Spleen (tissue), 11 donors: ENCODE data around the gene APOA5. TPM values are rescaled to one million over a fixed set of nuclear protein-coding genes. Genes with fewer than 3 reads are reported as not detected.

ENCODE experiments used
- DNase-seq: peaks from one replicate; pipeline ENCODE4 v3.0.0-alpha.2; 2020
- H3K27ac ChIP-seq, 8 donors: fragments of 200-600 bp; sonication (generic) in 7 of 8; 1 replicate in 4 of 8; 2 replicates in 4 of 8; pipeline versions ENCODE4 v1.5.0 to v1.8.0; 2016 to 2021; ENCODE audit warnings: inconsistent platforms in 4 of 8, mild to moderate bottlenecking in 4 of 8, moderate library complexity in 1 of 8
- H3K27me3 ChIP-seq, 7 donors: fragments of 200-600 bp; sonication (generic) in 6 of 7; replicated peaks in 1 of 7; 1 replicate in 4 of 7; 2 replicates in 3 of 7; pipeline versions ENCODE4 v1.5.0 to v1.8.0; 2016 to 2021; ENCODE audit warnings: inconsistent platforms in 3 of 7, mild to moderate bottlenecking in 1 of 7
- H3K36me3 ChIP-seq, 6 donors: fragments of 200-600 bp; sonication (generic) in 5 of 6; 1 replicate in 4 of 6; 2 replicates in 2 of 6; pipeline versions ENCODE4 v1.5.0 to v1.8.0; 2016 to 2021; ENCODE audit warnings: inconsistent platforms in 2 of 6
- H3K4me1 ChIP-seq, 6 donors: fragments of 200-600 bp; sonication (generic) in 5 of 6; 1 replicate in 3 of 6; 2 replicates in 3 of 6; pipeline versions ENCODE4 v1.5.0 to v1.8.0; 2016 to 2021; ENCODE audit warnings: inconsistent platforms in 3 of 6
- H3K4me3 ChIP-seq, 8 donors: fragments of 200-600 bp; sonication (generic) in 7 of 8; 1 replicate in 4 of 8; 2 replicates in 4 of 8; pipeline versions ENCODE4 v1.5.0 to v1.8.0; 2016 to 2021; ENCODE audit warnings: inconsistent platforms in 4 of 8, mild to moderate bottlenecking in 4 of 8, moderate library complexity in 2 of 8
- H3K9me3 ChIP-seq, 8 donors: fragments of 200-600 bp; sonication (generic) in 7 of 8; 1 replicate in 4 of 8; 2 replicates in 4 of 8; pipeline versions ENCODE4 v1.5.0 to v1.8.0; 2016 to 2021; ENCODE audit warnings: inconsistent platforms in 4 of 8
- CTCF ChIP-seq, 11 experiments: fragments of 200-600 bp in 7 of 11; fragments of 450-650 bp in 4 of 11; sonication (generic) in 4 of 11; IDR thresholded peaks in 8 of 11; conservative IDR thresholded peaks in 3 of 11; 1 replicate in 7 of 11; 2 replicates in 4 of 11; pipeline versions ENCODE4 v1.4.0 to v1.8.0; 2016 to 2021; ENCODE audit warnings: antibody characterized with exemption in 11 of 11, inconsistent platforms in 4 of 11, mild to moderate bottlenecking in 1 of 11
- POLR2A ChIP-seq, 3 donors: fragments of 450-650 bp; IDR thresholded peaks; one replicate each; pipeline ENCODE4 v1.5.1; 2017; ENCODE audit warnings: antibody characterized with exemption in 3 of 3, mild to moderate bottlenecking in 1 of 3
- POLR2AphosphoS5 ChIP-seq, 3 donors: sonication (generic); formaldehyde crosslinking; IDR thresholded peaks; one replicate each; pipeline ENCODE4 v1.5.1; 2017; ENCODE audit warnings: antibody characterized with exemption in 3 of 3
- WGBS, 5 donors: extraction: QIAGEN DNeasy Blood & Tissue Kit in 3 of 5; methylation state at CpG; one replicate each; pipeline versions ENCODE4 v1.1.5 to v1.1.7; 2013 to 2018; 5-methylcytosine and 5-hydroxymethylcytosine counted together
- intact Hi-C: fragments of 100-400 bp; cut with DNase I; formaldehyde crosslinking; loops from one replicate; pipeline ENCODE4 v1.15.0; 2023; ENCODE audit warnings: low total_unique reads
- polyA plus RNA-seq, 3 donors: library from polyadenylated mRNA; stranded (reverse); fragments of 200-250 nt; gene quantifications; one replicate each; pipeline ENCODE4 v1.2.1, GENCODE V29; 2013
- total RNA-seq, 7 donors: library from RNA; depleted of rRNA in 3 of 7; stranded (reverse); fragments of >200 nt in 3 of 7; fragmentation: NEBNext Ultra II Directional in 4 of 7; extraction: Animal tissue kit (Norgen Biotek cat#: 25700) in 4 of 7; gene quantifications; one replicate each; pipeline versions ENCODE4 v1.1.0 to v1.2.1, GENCODE V29; 2016 to 2021
- donor health status: healthy with polysubstance abuse.
- donor health status: DM: no; HTN: no; CAD: no; lungs with moderate emphysema.
- donor health status: DM: no; HTN: no; CAD: no.
- donor health status: Bipolar disorder and iron deficiency.
- donor health status: healthy.
- donor health status: DM: no; HTN: no; CAD: no.
- donor health status: DM: yes; HTN: yes; CAD: no.

APOA5 gene
- total and polyA plus RNA-seq, 10 donors: not detected

GRCh38 chr11:116814502-116814901 is 22.8 kb upstream of the APOA5 start:
- WGBS, 5 donors: 69 to 85% (median 79%) methylated on average over 6 of the region's 6 CpGs
- no peak for TF ChIP-seq POLR2A (IDR thresholded peaks at IDR 0.05)
- TF ChIP-seq POLR2AphosphoS5 (IDR thresholded peaks at IDR 0.05): no peak
- no peak for TF ChIP-seq CTCF (IDR thresholded peaks at IDR 0.05 in 8 of 11, conservative IDR thresholded peaks at IDR 0.05 in 3 of 11)
- Histone ChIP-seq H3K9me3 (no peaks in the 10 kb centered on the region), H3K27me3 (no peaks in the 10 kb centered on the region), H3K27ac (no peak overlapping the region), H3K36me3 (no peaks in the 10 kb centered on the region), H3K4me3 (no peak overlapping the region), H3K4me1 (no peaks in the 10 kb centered on the region)
- intact Hi-C loops: no loop called here
- DNase-seq: no peak

- intact Hi-C loops: no loop called here
- Histone ChIP-seq H3K27ac (no peak overlapping the region), H3K36me3 (no peaks in the 10 kb centered on the region), H3K4me3 (no peak overlapping the region), H3K4me1 (no peaks in the 10 kb centered on the region), H3K9me3 (no peaks in the 10 kb centered on the region), H3K27me3 (no peaks in the 10 kb centered on the region)
- WGBS, 5 donors: 54 to 96% (median 66%) methylated on average over 4 to 5 of the region's 5 CpGs
- TF ChIP-seq CTCF (IDR thresholded peaks at IDR 0.05 in 8 of 11, conservative IDR thresholded peaks at IDR 0.05 in 3 of 11): no peak
- no peak for TF ChIP-seq POLR2AphosphoS5 (IDR thresholded peaks at IDR 0.05)
- no peak for TF ChIP-seq POLR2A (IDR thresholded peaks at IDR 0.05)
- no peak for DNase-seq
Observed at GRCh38 chr11:116813781-116814471, 22.2 kb upstream of the APOA5 start.

- DNase-seq: no peak
- Histone ChIP-seq H3K4me3 (no peak overlapping the region), H3K36me3 (no peaks in the 10 kb centered on the region), H3K27ac (no peak overlapping the region), H3K27me3 (no peaks in the 10 kb centered on the region), H3K9me3 (no peaks in the 10 kb centered on the region), H3K4me1 (no peaks in the 10 kb centered on the region)
- intact Hi-C loops: no loop called here
- 86 to 100% (median 96%) methylated on average over 1 of the region's 1 CpG for WGBS, 5 donors
- TF ChIP-seq POLR2AphosphoS5 (IDR thresholded peaks at IDR 0.05): no peak
- no peak for TF ChIP-seq POLR2A (IDR thresholded peaks at IDR 0.05)
- no peak for TF ChIP-seq CTCF (IDR thresholded peaks at IDR 0.05 in 8 of 11, conservative IDR thresholded peaks at IDR 0.05 in 3 of 11)
Observed at GRCh38 chr11:116813170-116813569, 21.5 kb upstream of the APOA5 start.

- intact Hi-C loops: no loop called here
- no peaks in the 10 kb centered on the region for H3K36me3 ChIP-seq
- no peak for TF ChIP-seq CTCF (IDR thresholded peaks at IDR 0.05 in 8 of 11, conservative IDR thresholded peaks at IDR 0.05 in 3 of 11)
- no peak for TF ChIP-seq POLR2AphosphoS5 (IDR thresholded peaks at IDR 0.05)
- no peak for TF ChIP-seq POLR2A (IDR thresholded peaks at IDR 0.05)
- H3K4me3 ChIP-seq: no peak overlapping the region
- WGBS, 5 donors: 84 to 97% (median 94%) methylated on average over 4 of the region's 4 CpGs
- DNase-seq: no peak
- H3K9me3 ChIP-seq: no peaks in the 10 kb centered on the region
- H3K27ac ChIP-seq: no peak overlapping the region
- H3K4me1 ChIP-seq: no peaks in the 10 kb centered on the region
- H3K27me3 ChIP-seq: no peaks in the 10 kb centered on the region
Observed at GRCh38 chr11:116812109-116812508, 20.4 kb upstream of the APOA5 start.
